Stimulated activated naive CD8-positive, alpha-beta T cell treated with anti-CD3 and anti-CD28 coated beads, Interleukin-15, Interleukin-2, amounts not matched to agents 100 ng/mL and 50 ng/mL, for 24 hours (primary cell): Measurements from ENCODE around the gene COL25A1.

Experiments used
- H3K27ac Mint-ChIP-seq: one replicate; pipeline ENCODE4 v1.8.0; 2021; ENCODE audit warnings: mild to moderate bottlenecking, mixed read lengths
- H3K27me3 Mint-ChIP-seq: one replicate; pipeline ENCODE4 v1.8.0; 2021; ENCODE audit warnings: mixed read lengths
- H3K36me3 Mint-ChIP-seq: one replicate; pipeline ENCODE4 v1.8.0; 2021; ENCODE audit warnings: low read depth, mixed read lengths
- H3K4me1 Mint-ChIP-seq: one replicate; pipeline ENCODE4 v1.8.0; 2021; ENCODE audit warnings: low read depth, mixed read lengths
- H3K4me3 Mint-ChIP-seq: one replicate; pipeline ENCODE4 v1.8.0; 2021; ENCODE audit warnings: mild to moderate bottlenecking, mixed read lengths
- H3K9me3 Mint-ChIP-seq: one replicate; pipeline ENCODE4 v1.8.0; 2021; ENCODE audit warnings: mixed read lengths

Gene COL25A1

DNA sequence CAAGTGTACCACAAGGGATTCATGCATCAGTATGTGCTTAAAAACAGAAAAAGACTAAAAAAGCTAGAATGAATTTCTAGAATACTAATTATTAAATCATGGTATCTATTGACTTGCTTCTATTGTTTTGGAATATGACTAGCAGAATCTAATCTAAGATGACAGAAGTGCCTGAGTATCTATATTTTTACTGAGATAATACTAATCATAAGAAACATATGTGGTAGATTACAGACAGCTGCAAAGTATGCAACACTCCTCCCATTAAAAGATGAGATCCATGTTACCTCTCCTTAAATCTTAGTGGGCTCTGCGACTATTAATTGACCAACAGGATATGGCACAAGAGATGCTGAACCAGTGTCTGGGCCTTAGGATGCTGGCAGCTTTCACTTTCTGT, 89.4 kb downstream of the COL25A1 start:
- H3K27me3 Mint-ChIP-seq = peaks cover 3% of the 10 kb centered on the region
- no peak overlapping the region for H3K4me3 Mint-ChIP-seq
- no peaks in the 10 kb centered on the region for H3K4me1 Mint-ChIP-seq
- no peak overlapping the region for H3K27ac Mint-ChIP-seq
- no peaks in the 10 kb centered on the region for H3K9me3 Mint-ChIP-seq
- no peaks in the 10 kb centered on the region for H3K36me3 Mint-ChIP-seq

DNA sequence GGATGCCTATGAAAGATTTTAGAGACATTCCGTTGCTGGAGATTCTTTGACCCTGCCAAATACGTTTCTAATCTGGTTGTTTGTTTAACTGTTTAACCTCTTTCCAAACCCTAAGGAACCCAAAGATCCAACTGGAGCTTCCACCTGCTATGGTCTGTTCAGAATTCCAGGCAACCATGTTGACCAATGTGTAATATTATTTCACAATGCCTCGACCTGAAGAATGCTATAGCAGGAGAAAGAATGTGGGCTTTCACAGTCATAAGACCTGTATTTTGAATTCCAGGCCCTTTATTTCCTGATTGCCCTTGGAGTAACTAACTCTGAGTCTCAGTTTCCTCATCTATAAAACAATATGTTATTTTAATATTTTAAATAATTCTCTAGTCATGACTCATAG, 90.8 kb downstream of the COL25A1 start:
- Mint-ChIP-seq H3K27ac (no peak overlapping the region), H3K36me3 (no peaks in the 10 kb centered on the region), H3K9me3 (no peaks in the 10 kb centered on the region), H3K4me1 (no peaks in the 10 kb centered on the region), H3K27me3 (peaks cover 3% of the 10 kb centered on the region), H3K4me3 (no peak overlapping the region)

DNA sequence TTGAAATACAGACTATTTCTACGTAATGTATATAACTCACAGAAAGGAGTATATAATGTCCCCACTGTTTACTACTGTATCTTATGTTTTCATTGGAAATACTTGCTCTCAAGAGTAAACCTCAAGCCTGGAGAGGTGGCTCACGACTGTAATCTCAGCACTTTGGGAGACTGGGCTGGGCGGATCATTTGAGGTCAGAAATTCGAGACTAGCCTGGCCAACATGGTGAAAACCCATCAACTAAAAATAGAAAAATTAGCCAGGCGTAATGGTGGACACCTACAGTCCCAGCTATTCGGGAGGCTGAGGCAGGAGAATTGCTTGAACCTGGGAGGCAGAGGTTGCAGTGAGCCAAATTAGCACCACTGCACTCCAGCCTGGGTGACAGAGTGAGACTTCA, 92.8 kb downstream of the COL25A1 start:
- no peak overlapping the region for H3K27ac Mint-ChIP-seq
- no peaks in the 10 kb centered on the region for H3K36me3 Mint-ChIP-seq
- H3K27me3 Mint-ChIP-seq = no peaks in the 10 kb centered on the region
- no peaks in the 10 kb centered on the region for H3K4me1 Mint-ChIP-seq
- H3K9me3 Mint-ChIP-seq = no peaks in the 10 kb centered on the region
- H3K4me3 Mint-ChIP-seq = no peak overlapping the region

DNA sequence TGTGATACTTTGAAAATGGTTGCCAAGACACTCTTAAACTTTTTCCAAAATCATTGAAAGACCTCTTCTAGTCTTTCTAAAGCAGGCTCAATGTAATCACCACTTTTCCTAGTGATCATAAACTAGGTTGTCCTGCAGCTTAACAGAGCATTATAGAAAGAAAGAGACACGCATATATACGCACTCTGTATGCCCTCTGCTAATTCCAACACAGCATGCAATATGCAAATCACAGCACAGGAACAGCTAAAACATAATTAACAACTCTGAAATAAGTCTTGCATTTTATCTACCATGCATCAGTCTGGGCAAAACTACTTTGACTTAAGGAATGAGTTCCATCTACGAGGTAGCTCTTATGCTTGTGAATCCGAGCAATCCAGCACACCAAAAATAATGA, 94.6 kb downstream of the COL25A1 start:
- Mint-ChIP-seq H3K27me3 (peaks cover 5% of the 10 kb centered on the region), H3K9me3 (no peaks in the 10 kb centered on the region), H3K36me3 (no peaks in the 10 kb centered on the region), H3K27ac (no peak overlapping the region), H3K4me3 (no peak overlapping the region), H3K4me1 (no peaks in the 10 kb centered on the region)

DNA sequence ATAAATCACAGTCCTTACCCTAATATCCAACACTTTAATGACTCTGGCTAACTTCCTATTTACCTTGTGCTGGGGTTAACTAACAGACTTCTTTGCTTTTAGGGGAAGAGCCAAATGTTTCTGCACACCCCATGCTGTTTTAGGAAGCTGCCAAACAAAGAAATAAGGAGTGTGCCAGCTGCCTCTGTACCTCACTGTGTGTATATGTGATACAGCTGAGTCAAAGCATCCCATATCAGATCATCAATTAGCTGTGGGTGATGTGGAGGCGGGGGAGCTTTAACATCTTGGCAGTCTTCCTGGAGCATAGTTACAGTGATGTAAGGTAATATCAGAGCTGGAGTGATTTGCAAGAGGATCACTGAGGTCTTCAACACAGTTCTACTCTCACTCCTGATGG, 95.4 kb downstream of the COL25A1 start:
- Mint-ChIP-seq H3K9me3 (no peaks in the 10 kb centered on the region), H3K27me3 (peaks cover 9% of the 10 kb centered on the region), H3K4me3 (no peak overlapping the region), H3K36me3 (no peaks in the 10 kb centered on the region), H3K27ac (no peak overlapping the region), H3K4me1 (no peaks in the 10 kb centered on the region)

DNA sequence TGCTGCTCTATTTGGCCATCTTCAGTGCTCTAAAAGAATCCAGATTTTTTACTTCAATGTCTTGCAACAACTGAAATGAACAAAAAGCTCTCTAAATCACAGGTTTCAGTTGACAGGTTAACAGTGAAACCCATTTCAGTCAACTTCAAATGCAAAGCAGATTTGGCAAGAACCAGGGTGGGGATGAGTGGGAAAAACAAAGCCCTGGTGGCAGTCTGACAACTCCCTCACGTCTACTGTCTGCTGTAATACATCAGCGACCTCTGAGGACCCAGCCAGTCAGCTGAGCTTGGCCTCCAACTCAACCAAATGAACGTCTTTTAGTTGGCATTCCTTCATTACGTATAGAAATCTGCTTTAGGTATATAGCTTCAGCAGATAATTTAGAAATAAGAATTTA, 95.8 kb downstream of the COL25A1 start:
- H3K27ac Mint-ChIP-seq = no peak overlapping the region
- no peaks in the 10 kb centered on the region for H3K9me3 Mint-ChIP-seq
- H3K4me1 Mint-ChIP-seq = no peaks in the 10 kb centered on the region
- H3K4me3 Mint-ChIP-seq = no peak overlapping the region
- peaks cover 11% of the 10 kb centered on the region for H3K27me3 Mint-ChIP-seq
- H3K36me3 Mint-ChIP-seq = no peaks in the 10 kb centered on the region

DNA sequence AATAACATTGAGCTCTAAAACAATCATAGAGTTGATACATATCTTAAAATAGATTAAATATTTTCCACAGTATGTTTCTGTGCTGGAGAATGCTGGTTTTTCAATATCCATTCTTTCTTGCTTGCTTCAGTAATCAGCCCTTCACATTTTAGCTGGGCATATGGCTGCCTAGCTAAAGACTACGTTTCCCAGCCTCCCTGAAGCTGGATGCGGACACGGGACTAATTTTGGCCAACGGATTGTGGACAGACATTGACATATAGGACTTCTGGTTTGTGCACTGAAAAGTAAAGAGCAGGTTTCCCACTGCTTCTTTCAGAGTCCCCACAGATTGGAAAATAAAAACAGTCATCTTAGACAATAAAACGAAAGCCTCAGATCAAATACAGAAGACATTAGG, 97.3 kb downstream of the COL25A1 start:
- Mint-ChIP-seq H3K27me3 (peaks cover 17% of the 10 kb centered on the region), H3K4me3 (no peak overlapping the region), H3K36me3 (no peaks in the 10 kb centered on the region), H3K4me1 (no peaks in the 10 kb centered on the region), H3K9me3 (no peaks in the 10 kb centered on the region), H3K27ac (no peak overlapping the region)

DNA sequence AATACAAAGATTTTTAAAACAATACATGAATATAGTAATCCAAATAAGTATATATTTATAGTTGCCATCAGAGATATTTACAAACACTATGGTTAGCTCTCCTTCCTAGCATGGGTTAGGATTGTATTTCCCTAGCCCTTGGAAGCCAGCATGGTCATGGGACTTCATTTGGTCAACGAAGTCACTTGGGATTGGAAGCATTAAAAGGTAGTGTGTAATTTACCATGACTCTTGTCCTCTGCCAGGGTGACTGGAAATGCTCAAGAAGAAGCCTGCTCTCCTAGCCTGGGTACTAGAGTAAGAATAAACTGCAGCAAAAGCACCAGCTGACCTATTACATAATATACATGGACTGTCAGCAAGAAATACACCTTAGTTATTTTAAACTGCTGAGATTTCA, 102.9 kb downstream of the COL25A1 start:
- H3K27ac Mint-ChIP-seq = no peak overlapping the region
- no peaks in the 10 kb centered on the region for H3K9me3 Mint-ChIP-seq
- H3K36me3 Mint-ChIP-seq = no peaks in the 10 kb centered on the region
- H3K4me1 Mint-ChIP-seq = no peaks in the 10 kb centered on the region
- H3K4me3 Mint-ChIP-seq = no peak overlapping the region
- peaks cover 17% of the 10 kb centered on the region for H3K27me3 Mint-ChIP-seq

DNA sequence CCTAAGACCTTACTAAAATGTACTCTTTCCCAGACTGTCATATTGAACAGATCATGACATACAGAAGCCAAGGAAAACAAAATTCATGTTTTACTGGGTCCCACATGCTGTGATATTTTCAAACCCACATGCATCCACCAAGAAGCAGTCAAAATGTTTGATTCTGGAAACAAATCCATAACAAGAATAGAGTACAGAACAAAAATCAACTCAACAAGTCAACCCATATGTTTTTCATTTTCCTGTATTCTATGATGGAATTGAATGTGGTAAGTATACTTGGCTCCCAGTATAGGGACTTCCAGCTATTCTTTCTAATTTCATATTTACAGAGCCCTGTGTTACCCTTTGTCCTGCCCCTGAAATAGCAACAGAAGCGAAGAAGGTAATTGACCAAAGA, 106.8 kb downstream of the COL25A1 start:
- H3K4me3 Mint-ChIP-seq = no peak overlapping the region
- no peaks in the 10 kb centered on the region for H3K9me3 Mint-ChIP-seq
- no peaks in the 10 kb centered on the region for H3K36me3 Mint-ChIP-seq
- no peaks in the 10 kb centered on the region for H3K4me1 Mint-ChIP-seq
- no peak overlapping the region for H3K27ac Mint-ChIP-seq
- H3K27me3 Mint-ChIP-seq = peaks cover 1% of the 10 kb centered on the region

DNA sequence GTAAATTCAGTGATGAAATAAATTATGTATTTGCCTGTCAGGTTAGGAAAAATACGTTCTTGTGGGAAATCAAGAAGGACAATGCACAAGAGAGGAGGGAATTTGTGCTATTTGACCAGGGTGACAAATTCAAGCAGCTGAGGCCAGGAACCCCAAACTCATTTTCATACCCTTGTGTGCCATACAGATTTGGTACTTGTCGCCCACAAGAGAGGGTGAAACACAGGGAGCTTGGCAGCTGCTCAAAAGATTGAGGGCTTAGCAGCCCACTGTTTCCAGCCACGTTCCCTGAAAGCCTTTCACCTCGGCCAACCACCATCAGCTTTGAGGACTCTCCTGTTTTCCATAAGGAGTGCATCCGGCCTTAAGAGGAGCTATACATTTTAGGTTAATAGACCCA, 111.2 kb downstream of the COL25A1 start:
- Mint-ChIP-seq H3K4me3 (no peak overlapping the region), H3K9me3 (no peaks in the 10 kb centered on the region), H3K27me3 (no peaks in the 10 kb centered on the region), H3K36me3 (no peaks in the 10 kb centered on the region), H3K4me1 (no peaks in the 10 kb centered on the region), H3K27ac (no peak overlapping the region)

DNA sequence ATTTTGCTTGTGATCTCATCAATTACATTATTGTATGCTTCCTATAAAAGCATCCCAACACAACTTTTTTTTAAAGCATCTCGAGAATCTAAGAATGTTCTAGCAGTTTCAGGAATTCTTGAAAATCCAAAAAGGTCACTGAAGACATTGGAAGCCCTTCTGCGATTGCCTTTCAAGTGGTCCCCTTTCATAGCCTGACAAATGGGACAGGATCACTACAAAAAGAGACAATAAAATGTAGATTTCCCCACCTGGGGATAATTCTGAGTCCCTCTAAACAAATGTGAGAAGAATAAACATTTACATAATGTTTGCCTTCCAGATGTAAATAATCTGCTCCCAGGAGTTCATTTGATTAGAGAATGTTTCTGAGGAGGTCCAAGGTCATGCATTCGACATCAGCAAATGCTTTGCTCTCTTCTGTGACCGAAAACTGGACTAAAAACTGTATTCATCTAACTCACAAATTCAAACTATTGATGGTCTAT, 116.0 kb downstream of the COL25A1 start:
- no peaks in the 10 kb centered on the region for H3K4me1 Mint-ChIP-seq
- H3K9me3 Mint-ChIP-seq = no peaks in the 10 kb centered on the region

DNA sequence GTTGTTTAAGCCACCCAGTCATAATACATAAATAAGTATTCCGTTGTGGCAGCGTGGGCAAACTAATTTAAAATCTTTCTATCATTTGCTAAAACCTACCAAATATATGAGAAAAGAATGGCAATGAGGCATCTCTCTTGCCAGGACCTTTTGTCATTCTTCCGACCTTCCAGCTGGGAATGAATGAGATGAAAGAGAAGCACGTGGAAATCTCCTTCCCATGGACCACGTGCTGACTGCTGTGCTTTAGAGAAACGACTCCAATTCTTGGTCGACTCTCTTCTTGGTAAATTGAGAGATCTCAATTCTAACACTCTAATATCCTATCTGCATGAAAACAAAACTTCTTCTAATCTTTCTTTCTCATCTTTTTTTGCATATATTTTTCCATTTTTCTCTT, 116.5 kb downstream of the COL25A1 start:
- no peaks in the 10 kb centered on the region for H3K4me1 Mint-ChIP-seq
- H3K4me3 Mint-ChIP-seq = no peak overlapping the region
- no peak overlapping the region for H3K27ac Mint-ChIP-seq
- no peaks in the 10 kb centered on the region for H3K27me3 Mint-ChIP-seq
- no peaks in the 10 kb centered on the region for H3K9me3 Mint-ChIP-seq
- H3K36me3 Mint-ChIP-seq = no peaks in the 10 kb centered on the region

More for the DNA sequence above, 116.0 kb downstream of the COL25A1 start:
- H3K4me3 Mint-ChIP-seq = no peak overlapping the region
- H3K27ac Mint-ChIP-seq = no peak overlapping the region
- H3K36me3 Mint-ChIP-seq = no peaks in the 10 kb centered on the region
- H3K27me3 Mint-ChIP-seq = no peaks in the 10 kb centered on the region

DNA sequence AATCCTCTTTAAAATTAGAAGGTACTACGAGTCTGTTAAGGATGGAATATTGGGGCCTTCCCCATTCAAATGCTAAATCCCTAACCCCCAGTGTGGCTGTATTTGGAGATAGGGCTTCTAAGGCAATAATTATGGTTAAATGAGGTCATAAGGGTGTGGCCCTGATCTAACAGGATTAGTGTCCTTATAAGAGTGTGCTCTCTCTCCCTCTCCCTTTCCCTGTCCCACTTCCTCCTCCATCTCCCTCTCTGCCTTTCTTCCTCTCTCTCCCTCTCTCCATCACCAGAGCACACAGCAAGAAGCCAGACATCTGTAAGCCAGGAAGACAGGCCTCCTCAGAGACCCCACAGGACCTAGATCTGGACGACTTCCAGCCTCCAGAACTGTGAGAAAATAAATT, 116.9 kb downstream of the COL25A1 start:
- Mint-ChIP-seq H3K27me3 (no peaks in the 10 kb centered on the region), H3K9me3 (no peaks in the 10 kb centered on the region), H3K4me1 (no peaks in the 10 kb centered on the region), H3K4me3 (no peak overlapping the region), H3K27ac (no peak overlapping the region), H3K36me3 (no peaks in the 10 kb centered on the region)

DNA sequence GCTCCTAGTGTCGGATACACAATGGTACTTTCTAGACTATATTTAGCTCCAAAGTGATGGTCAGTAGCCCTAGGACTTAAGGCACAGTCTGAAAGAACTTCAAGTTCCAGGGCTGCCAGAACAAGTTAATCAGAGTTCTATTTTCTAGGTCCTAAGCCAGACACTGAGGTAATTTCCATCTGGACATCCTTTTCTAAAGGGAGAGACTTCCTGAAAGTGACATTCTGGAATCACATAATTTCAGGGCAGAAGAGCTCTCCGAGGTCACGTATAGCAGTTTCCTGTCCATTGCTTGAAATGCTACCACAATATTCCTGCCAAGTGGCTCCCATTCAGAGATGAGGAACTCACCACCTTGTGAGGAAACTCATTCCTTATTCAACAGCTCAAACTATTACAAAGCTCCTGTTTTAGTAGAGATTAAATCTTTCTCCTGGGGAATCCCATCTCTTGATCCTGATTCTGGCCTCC, 117.9 kb downstream of the COL25A1 start:
- Mint-ChIP-seq H3K27ac (no peak overlapping the region), H3K9me3 (no peaks in the 10 kb centered on the region), H3K27me3 (no peaks in the 10 kb centered on the region), H3K36me3 (no peaks in the 10 kb centered on the region), H3K4me3 (no peak overlapping the region), H3K4me1 (no peaks in the 10 kb centered on the region)

DNA sequence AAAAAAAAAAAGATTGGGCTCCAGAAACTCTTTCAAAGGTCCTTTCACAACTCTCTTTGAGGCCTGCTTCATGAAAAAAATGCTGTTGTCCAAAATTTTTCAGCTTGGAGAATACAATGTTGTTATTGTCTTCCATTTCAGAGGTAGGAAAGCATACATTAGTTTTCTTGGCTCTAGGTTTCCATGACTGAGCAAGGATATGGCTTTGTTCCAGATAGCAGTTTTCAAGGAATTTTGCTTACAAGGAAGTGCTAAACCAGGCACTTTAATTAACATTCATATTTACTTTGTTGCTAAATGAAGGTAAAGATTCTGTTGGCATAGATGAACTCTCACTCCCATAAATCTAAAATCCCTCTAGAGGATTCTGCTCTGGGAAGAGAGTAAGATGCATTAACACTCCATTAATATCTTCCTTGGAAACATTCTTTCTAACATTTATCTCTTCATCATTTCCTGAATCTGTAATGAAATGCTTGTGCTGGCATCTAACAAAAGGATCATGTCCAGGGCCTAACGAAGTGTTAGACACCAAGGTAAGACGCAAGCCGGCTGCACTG, 118.4 kb downstream of the COL25A1 start:
- Mint-ChIP-seq H3K27me3 (peaks cover 4% of the 10 kb centered on the region), H3K4me1 (no peaks in the 10 kb centered on the region), H3K27ac (no peak overlapping the region), H3K4me3 (no peak overlapping the region), H3K9me3 (no peaks in the 10 kb centered on the region), H3K36me3 (no peaks in the 10 kb centered on the region)

DNA sequence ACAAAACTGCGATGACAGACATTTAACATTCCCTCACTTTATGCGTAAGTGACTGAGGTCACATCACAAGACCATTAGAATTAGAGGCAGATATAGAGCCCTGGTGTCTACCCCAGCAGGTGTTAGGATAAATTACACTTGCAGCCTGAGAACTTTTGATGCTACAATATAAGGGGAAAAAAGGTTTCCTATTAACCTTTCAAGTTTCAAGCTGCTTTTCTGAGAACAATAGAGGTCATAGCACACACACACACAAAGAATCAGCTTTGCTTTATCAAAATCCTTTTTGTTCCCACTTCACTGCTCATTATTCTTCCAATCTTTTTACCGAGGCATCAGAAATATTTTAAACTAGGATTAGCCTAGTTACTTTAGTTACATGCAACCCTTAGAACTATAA, 119.8 kb downstream of the COL25A1 start:
- H3K27me3 Mint-ChIP-seq = peaks cover 6% of the 10 kb centered on the region
- H3K9me3 Mint-ChIP-seq = no peaks in the 10 kb centered on the region
- H3K4me1 Mint-ChIP-seq = no peaks in the 10 kb centered on the region
- H3K36me3 Mint-ChIP-seq = no peaks in the 10 kb centered on the region
- no peak overlapping the region for H3K27ac Mint-ChIP-seq
- no peak overlapping the region for H3K4me3 Mint-ChIP-seq
